Sigmoid colon (tissue), 7 donors: Measurements from ENCODE around the gene RHEX. TPM values are rescaled to one million over a fixed set of nuclear protein-coding genes. Genes with fewer than 3 reads are reported as not detected.

ENCODE experiments used
- DNase-seq: peaks from one replicate; pipeline ENCODE4 v3.0.0-alpha.2; 2019
- H3K27ac ChIP-seq, 4 donors: fragments of 200-600 bp; sonication (generic); one replicate each; pipeline ENCODE4 v1.5.1; 2016 to 2019; ENCODE audit warnings: mild to moderate bottlenecking in 1 of 4
- H3K27me3 ChIP-seq, 3 donors: fragments of 200-600 bp; sonication (generic); one replicate each; pipeline ENCODE4 v1.5.1; 2019; ENCODE audit warnings: mild to moderate bottlenecking in 1 of 3
- H3K36me3 ChIP-seq, 4 donors: fragments of 200-600 bp; sonication (generic); one replicate each; pipeline ENCODE4 v1.5.1; 2016 to 2019
- H3K4me1 ChIP-seq, 4 donors: fragments of 200-600 bp; sonication (generic); one replicate each; pipeline ENCODE4 v1.5.1; 2017 to 2019
- H3K4me3 ChIP-seq, 4 donors: fragments of 200-600 bp; sonication (generic); one replicate each; pipeline ENCODE4 v1.5.1; 2017 to 2019; ENCODE audit warnings: mild to moderate bottlenecking in 2 of 4, moderate library complexity in 1 of 4
- H3K9me3 ChIP-seq, 4 donors: fragments of 200-600 bp in 3 of 4; sonication (generic) in 3 of 4; one replicate each; pipeline versions ENCODE4 v1.5.1 to v1.6.1; 2013 to 2019
- EP300 ChIP-seq, 4 donors: sonication (generic); formaldehyde crosslinking; IDR thresholded peaks; one replicate each; pipeline ENCODE4 v1.6.1; 2017; ENCODE audit warnings: antibody characterized with exemption in 4 of 4
- POLR2A ChIP-seq, 2 donors: fragments of 450-650 bp; IDR thresholded peaks; one replicate each; pipeline ENCODE4 v1.6.1; 2016; ENCODE audit warnings: antibody characterized with exemption in 2 of 2, mild to moderate bottlenecking in 2 of 2, moderate library complexity in 2 of 2
- POLR2AphosphoS5 ChIP-seq, 4 donors: sonication (generic); formaldehyde crosslinking; IDR thresholded peaks; one replicate each; pipeline ENCODE4 v1.6.1; 2017; ENCODE audit warnings: antibody characterized with exemption in 4 of 4
- WGBS, 2 donors: extraction: QIAGEN DNeasy Blood & Tissue Kit; methylation state at CpG; one replicate each; pipeline ENCODE4 v1.1.7; 2013; 5-methylcytosine and 5-hydroxymethylcytosine counted together
- intact Hi-C: fragments of 100-400 bp; cut with DNase I; formaldehyde crosslinking; loops from one replicate; pipeline ENCODE4 v1.15.1; 2023
- polyA plus RNA-seq, 3 donors: library from polyadenylated mRNA; stranded (reverse); fragments of 200-250 nt; gene quantifications; one replicate each; pipeline ENCODE4 v1.2.3, GENCODE V29; 2013
- total RNA-seq, 4 donors: library from RNA; depleted of rRNA; stranded (reverse); fragments of >200 nt; gene quantifications; one replicate each; pipeline ENCODE4 v1.1.0, GENCODE V29; 2016
- TF ChIP-seq, protein P1 (sequence below), 4 experiments: fragments of 450-650 bp in 3 of 4; fragments of 200-600 bp in 1 of 4; IDR thresholded peaks; one replicate each; pipeline ENCODE4 v1.5.1; 2016 to 2019; ENCODE audit warnings: antibody characterized with exemption in 4 of 4, mild to moderate bottlenecking in 3 of 4, moderate library complexity in 2 of 4
- donor health status: healthy with polysubstance abuse.
- donor health status: Bipolar disorder and iron deficiency.
- donor health status: healthy.

The RHEX gene
- total and polyA plus RNA-seq, 7 donors: 0.54 to 3.6 (median 2.4) TPM; not detected in 4

DNA sequence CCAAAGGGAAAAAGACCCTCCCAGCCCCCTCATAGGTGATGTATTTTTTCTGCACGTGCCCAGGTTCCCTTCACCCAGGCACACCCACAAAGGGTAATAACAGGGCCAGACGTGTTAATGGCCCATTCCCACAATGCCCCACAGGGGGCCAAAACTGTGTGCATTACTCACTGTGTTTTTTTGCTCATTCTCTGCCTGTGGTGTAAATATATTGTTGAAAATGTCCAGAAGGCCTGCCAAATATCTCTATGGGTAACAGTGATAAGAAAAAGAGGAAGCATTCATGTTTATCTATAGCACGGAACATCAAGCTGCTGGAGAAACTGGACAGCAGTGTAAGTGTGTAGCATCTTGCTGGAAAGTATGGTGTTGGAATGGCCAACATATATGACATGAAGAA is 21.9 kb downstream of the RHEX start:
- 19 to 49% methylated on average over 3 of the region's 3 CpGs for WGBS, 2 donors
- no peaks in the 10 kb centered on the region for H3K36me3 ChIP-seq
- peaks cover 0 to 3% (median 0%) of the 10 kb centered on the region in 3 donors for H3K27me3 ChIP-seq
- no peak overlapping the region for H3K4me3 ChIP-seq
- no peak overlapping the region for H3K27ac ChIP-seq
- TF ChIP-seq POLR2AphosphoS5 (IDR thresholded peaks at IDR 0.05): no peak
- no peak for TF ChIP-seq EP300 (IDR thresholded peaks at IDR 0.05)
- TF ChIP-seq, protein P1, sequence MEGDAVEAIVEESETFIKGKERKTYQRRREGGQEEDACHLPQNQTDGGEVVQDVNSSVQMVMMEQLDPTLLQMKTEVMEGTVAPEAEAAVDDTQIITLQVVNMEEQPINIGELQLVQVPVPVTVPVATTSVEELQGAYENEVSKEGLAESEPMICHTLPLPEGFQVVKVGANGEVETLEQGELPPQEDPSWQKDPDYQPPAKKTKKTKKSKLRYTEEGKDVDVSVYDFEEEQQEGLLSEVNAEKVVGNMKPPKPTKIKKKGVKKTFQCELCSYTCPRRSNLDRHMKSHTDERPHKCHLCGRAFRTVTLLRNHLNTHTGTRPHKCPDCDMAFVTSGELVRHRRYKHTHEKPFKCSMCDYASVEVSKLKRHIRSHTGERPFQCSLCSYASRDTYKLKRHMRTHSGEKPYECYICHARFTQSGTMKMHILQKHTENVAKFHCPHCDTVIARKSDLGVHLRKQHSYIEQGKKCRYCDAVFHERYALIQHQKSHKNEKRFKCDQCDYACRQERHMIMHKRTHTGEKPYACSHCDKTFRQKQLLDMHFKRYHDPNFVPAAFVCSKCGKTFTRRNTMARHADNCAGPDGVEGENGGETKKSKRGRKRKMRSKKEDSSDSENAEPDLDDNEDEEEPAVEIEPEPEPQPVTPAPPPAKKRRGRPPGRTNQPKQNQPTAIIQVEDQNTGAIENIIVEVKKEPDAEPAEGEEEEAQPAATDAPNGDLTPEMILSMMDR (IDR thresholded peaks at IDR 0.05): no peak
- no peak for TF ChIP-seq POLR2A (IDR thresholded peaks at IDR 0.05)
- no peaks in the 10 kb centered on the region for H3K9me3 ChIP-seq
- intact Hi-C loops: no loop called here
- H3K4me1 ChIP-seq: no peaks in the 10 kb centered on the region
- DNase-seq: no peak

DNA sequence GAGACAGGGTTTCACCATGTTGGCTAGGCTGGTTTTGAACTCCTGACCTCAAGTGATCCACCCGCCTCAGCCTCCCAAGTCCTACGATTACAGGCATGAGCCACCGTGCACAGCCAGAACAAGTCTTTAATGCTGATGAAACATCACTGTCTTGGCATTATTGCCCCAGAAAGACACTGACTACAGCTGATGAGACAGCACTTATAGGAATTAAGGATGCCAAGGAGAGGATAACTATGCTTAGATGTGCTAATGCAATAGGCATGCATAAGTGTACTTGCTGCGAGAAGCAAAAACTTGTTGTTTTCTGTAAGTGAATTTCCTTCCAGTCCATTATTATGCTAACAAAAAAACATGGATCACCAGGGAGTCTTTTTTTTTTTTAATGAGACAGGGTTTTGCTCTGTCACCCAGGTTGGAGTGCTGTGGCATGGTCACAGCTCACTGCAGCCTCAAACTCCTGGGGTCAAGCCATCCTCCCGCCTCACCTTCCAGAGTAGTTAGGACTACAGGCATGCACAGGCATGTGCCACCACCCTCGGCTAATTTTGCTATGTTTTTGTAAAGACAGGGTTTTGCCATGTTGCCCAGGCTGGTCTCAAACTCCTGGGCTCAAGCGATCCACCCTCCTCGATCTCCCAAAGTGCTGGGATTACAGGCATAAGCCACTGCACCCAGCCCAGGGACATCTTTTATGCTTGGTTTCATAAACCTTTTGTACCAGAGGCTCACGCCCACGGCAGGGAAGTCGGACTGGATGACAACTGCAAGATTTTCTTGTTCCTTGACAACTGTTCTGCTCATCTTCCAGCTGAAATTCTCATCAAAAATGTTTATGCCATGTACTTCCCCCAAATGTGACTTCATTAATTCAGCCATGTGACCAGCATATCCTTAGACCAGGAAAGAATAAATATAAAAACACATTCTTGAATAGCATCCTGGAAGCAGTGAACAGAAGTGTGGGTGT is 23.1 kb downstream of the RHEX start:
- H3K27me3 ChIP-seq: peaks cover 0 to 3% (median 0%) of the 10 kb centered on the region in 3 donors
- no peak overlapping the region for H3K27ac ChIP-seq
- no peak for DNase-seq
- intact Hi-C loops: no loop called here
- 78 to 82% methylated on average over 11 of the region's 11 CpGs for WGBS, 2 donors
- H3K36me3 ChIP-seq: no peaks in the 10 kb centered on the region
- TF ChIP-seq POLR2AphosphoS5 (IDR thresholded peaks at IDR 0.05) (no peak), EP300 (IDR thresholded peaks at IDR 0.05) (no peak), POLR2A (IDR thresholded peaks at IDR 0.05) (no peak)
- TF ChIP-seq, protein P1 (IDR thresholded peaks at IDR 0.05): no peak
- no peaks in the 10 kb centered on the region for H3K4me1 ChIP-seq
- no peaks in the 10 kb centered on the region for H3K9me3 ChIP-seq
- H3K4me3 ChIP-seq: no peak overlapping the region

DNA sequence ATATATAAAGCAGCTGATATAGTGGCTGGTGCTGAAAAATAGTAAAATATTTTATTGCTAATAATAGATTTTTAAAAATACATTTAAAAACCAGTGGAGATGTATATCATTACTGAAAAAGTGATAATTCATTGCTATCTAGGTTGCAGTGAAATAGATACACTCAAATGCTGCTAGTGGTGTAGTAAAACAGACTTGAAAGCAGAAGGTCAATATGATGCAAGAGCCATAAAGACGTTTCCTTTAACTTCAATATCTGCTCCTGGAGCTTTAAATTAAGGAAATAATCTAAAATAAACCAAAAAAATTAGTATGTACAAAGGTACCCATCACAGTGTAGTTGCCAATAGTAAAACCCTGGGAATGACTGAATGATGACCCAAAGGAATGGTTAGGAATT is 26.2 kb downstream of the RHEX start:
- no peaks in the 10 kb centered on the region for H3K4me1 ChIP-seq
- intact Hi-C loops: no loop called here
- no peaks in the 10 kb centered on the region for H3K9me3 ChIP-seq
- WGBS, 2 donors: 17 to 53% methylated on average over 1 of the region's 1 CpG
- no peak for DNase-seq
- H3K27me3 ChIP-seq: peaks cover 0 to 3% (median 0%) of the 10 kb centered on the region in 3 donors
- no peak overlapping the region for H3K4me3 ChIP-seq
- no peak overlapping the region for H3K27ac ChIP-seq
- TF ChIP-seq EP300 (IDR thresholded peaks at IDR 0.05): no peak
- no peak for TF ChIP-seq POLR2AphosphoS5 (IDR thresholded peaks at IDR 0.05)
- TF ChIP-seq, protein P1 (IDR thresholded peaks at IDR 0.05): no peak
- no peak for TF ChIP-seq POLR2A (IDR thresholded peaks at IDR 0.05)
- H3K36me3 ChIP-seq: no peaks in the 10 kb centered on the region

DNA sequence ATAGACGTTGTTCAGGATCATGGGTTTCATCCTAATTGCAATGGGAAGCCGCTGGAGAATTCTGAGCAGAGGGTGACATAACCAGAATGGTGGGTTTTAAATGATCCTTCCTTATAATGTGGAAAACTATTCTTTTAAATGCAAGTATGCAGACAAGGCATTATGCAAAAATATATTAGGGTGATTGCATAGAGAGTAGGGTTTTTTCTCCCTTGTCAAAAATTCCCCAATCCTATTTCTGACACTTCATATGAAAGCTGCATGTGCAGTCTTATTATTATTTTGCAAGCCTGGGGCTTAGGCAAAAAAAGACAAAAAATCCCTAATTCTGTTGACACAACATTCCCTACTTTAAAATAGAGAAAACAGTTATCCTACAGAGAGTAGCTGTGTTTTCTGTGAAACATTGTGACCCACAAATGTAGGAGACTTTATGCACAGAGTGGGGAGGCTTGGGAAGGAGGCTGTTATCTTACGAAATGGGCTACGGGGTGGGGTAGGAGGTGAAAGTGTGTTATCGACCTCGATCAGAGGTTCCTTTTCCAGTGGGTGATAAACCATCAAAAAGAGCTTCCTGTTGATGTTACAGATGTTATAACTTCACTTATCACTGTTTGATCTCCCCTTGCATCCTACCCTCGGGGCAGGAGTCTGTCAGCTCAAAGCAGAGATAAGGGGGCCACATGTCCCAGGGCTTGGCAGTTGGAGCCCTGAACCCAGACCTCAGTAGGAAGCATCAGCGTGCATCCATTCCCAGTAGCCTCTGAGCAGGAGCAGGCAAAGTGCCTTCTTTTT is 27.2 kb downstream of the RHEX start:
- H3K27me3 ChIP-seq: peaks cover 0 to 3% (median 0%) of the 10 kb centered on the region in 3 donors
- no peaks in the 10 kb centered on the region for H3K4me1 ChIP-seq
- H3K9me3 ChIP-seq: no peaks in the 10 kb centered on the region
- WGBS, 2 donors: 43 to 44% methylated on average over 8 of the region's 8 CpGs
- TF ChIP-seq POLR2A (IDR thresholded peaks at IDR 0.05) (no peak), POLR2AphosphoS5 (IDR thresholded peaks at IDR 0.05) (no peak), EP300 (IDR thresholded peaks at IDR 0.05) (no peak)
- TF ChIP-seq, protein P1 (IDR thresholded peaks at IDR 0.05): no peak
- H3K27ac ChIP-seq: no peak overlapping the region
- DNase-seq: no peak
- intact Hi-C loops: no loop called here
- H3K4me3 ChIP-seq: no peak overlapping the region
- H3K36me3 ChIP-seq: no peaks in the 10 kb centered on the region
